Measurements from ENCODE around the gene IMPDH1.
A peak's percentile ranks its signal among the peaks of the same experiment; 100 is the strongest.

Gene IMPDH1

DNA sequence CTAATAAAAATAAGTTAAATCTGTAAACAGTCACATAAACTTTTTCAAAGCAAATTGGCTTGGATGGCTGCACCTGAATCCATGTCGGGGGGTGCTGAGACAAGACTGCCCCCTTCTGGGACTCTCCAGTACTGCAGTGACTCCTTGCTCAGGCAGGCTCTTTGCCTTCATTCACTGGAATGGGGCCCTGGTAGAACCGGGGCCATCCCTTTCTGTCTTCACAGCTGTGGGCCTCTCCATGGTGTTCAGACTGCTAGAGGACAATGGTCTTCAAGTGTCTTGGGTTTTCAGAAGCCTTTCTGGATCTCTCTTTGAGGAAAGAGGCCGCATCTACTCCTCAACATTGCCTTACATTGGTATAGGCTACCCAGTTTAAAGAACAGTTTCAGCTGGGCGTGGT is 16.1 kb upstream of the IMPDH1 start:
- no peak overlapping the region for H2AFZ ChIP-seq (ENCODE audit: low read depth, low read length)
- H2BK12ac ChIP-seq (ENCODE audit: low read length in 2 of 2): no peak overlapping the region
- no peak overlapping the region for H3K27ac ChIP-seq (ENCODE audit: low read length, poor library complexity, severe bottlenecking)
- no peak overlapping the region for H3K4me2 ChIP-seq (ENCODE audit: low read length, poor library complexity, severe bottlenecking)
- H3K18ac ChIP-seq (ENCODE audit: low read depth in 1 of 2, low read length in 2 of 2): no peak overlapping the region
- no peak overlapping the region for H2BK15ac ChIP-seq (ENCODE audit: low read depth, poor library complexity, severe bottlenecking)
- no peak overlapping the region for H3K4ac ChIP-seq (ENCODE audit: low read depth in 1 of 2, low read length in 2 of 2)
- H4K91ac ChIP-seq (ENCODE audit: low read length): no peak overlapping the region
- H3K9ac ChIP-seq (ENCODE audit: low read length): no peak overlapping the region
- H2BK120ac ChIP-seq (ENCODE audit: low read depth, low read length): no peak overlapping the region
- H2AK5ac ChIP-seq (ENCODE audit: low read length, severe bottlenecking): no peak overlapping the region
- peaks cover 6% of the 10 kb centered on the region for H3K4me1 ChIP-seq (ENCODE audit: control insufficient read depth, insufficient read depth, low read depth, low read length)
- WGBS: 45% methylated on average over 4 of the region's 4 CpGs
- no peaks in the 10 kb centered on the region for H3K36me3 ChIP-seq (ENCODE audit: control insufficient read depth in 1 of 2, insufficient read depth in 2 of 2, low read depth in 1 of 2, low read length in 2 of 2)
- no peak overlapping the region for H3K23ac ChIP-seq (ENCODE audit: low read length in 2 of 2)
- no peak overlapping the region for H2BK5ac ChIP-seq (ENCODE audit: low read depth, low read length, poor library complexity, severe bottlenecking)
- no peak overlapping the region for H4K8ac ChIP-seq (ENCODE audit: low read length)
- H3K79me1 ChIP-seq (replicated peaks; ENCODE audit: low read length, poor library complexity, severe bottlenecking): no peaks in the 10 kb centered on the region
- H3K9me3 ChIP-seq (ENCODE audit: control insufficient read depth, low read length): no peaks in the 10 kb centered on the region
- peaks cover 5 to 11% of the 10 kb centered on the region in 2 experiments for H3K27me3 ChIP-seq (ENCODE audit: control insufficient read depth in 1 of 2, insufficient read depth in 1 of 2, low read length in 2 of 2)
- H3K14ac ChIP-seq (ENCODE audit: low read length in 2 of 2): no peak overlapping the region
- no peak overlapping the region for H3K4me3 ChIP-seq (ENCODE audit: insufficient read depth in 1 of 2, low read depth in 1 of 2, low read length in 2 of 2)
- DNase-seq: peak; percentile 63

DNA sequence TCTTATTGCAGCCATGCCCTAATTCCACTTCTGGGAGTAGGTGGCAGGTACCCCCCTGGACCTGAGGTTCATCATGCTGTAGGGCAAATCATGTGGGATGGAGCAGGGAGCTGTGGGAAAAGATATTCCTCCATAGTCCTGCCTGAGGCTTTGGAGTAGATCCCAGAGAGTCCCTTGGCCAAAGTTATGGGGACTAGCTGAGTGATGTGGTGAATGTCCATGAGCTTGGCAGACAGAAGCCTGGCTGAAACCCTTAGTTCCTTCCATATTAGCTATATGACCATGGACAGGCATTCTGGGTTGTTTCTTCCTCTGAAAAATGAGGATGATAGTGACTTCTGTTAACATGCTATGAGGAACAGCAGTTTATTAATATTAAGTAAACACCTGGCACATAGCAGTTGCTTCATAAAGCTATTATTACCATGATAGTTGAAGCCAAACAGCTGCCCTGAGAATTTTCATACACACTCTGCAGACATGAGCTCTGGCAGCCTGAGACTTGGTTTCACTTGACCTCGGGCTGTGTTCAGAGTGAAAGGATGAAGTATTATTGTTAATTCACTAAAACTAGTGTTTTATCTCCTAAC is 15.0 kb upstream of the IMPDH1 start:
- no peak overlapping the region for H3K9ac ChIP-seq (ENCODE audit: low read length)
- no peaks in the 10 kb centered on the region for H3K9me3 ChIP-seq (ENCODE audit: control insufficient read depth, low read length)
- H3K27ac ChIP-seq (ENCODE audit: low read length, poor library complexity, severe bottlenecking): no peak overlapping the region
- no peak overlapping the region for H2BK5ac ChIP-seq (ENCODE audit: low read depth, low read length, poor library complexity, severe bottlenecking)
- H3K18ac ChIP-seq (ENCODE audit: low read depth in 1 of 2, low read length in 2 of 2): no peak overlapping the region
- no peak overlapping the region for H2AK5ac ChIP-seq (ENCODE audit: low read length, severe bottlenecking)
- H3K4ac ChIP-seq (ENCODE audit: low read depth in 1 of 2, low read length in 2 of 2): no peak overlapping the region
- no peak overlapping the region for H3K4me3 ChIP-seq (ENCODE audit: insufficient read depth in 1 of 2, low read depth in 1 of 2, low read length in 2 of 2)
- H4K8ac ChIP-seq (ENCODE audit: low read length): no peak overlapping the region
- no peak overlapping the region for H2BK120ac ChIP-seq (ENCODE audit: low read depth, low read length)
- WGBS: no CpG with 5 or more reads among the region's 1 CpG
- no peaks in the 10 kb centered on the region for H3K79me1 ChIP-seq (replicated peaks; ENCODE audit: low read length, poor library complexity, severe bottlenecking)
- H4K91ac ChIP-seq (ENCODE audit: low read length): no peak overlapping the region
- peaks cover 5% of the 10 kb centered on the region in 2 experiments for H3K27me3 ChIP-seq (ENCODE audit: control insufficient read depth in 1 of 2, insufficient read depth in 1 of 2, low read length in 2 of 2)
- H3K36me3 ChIP-seq (ENCODE audit: control insufficient read depth in 1 of 2, insufficient read depth in 2 of 2, low read depth in 1 of 2, low read length in 2 of 2): no peaks in the 10 kb centered on the region
- no peak overlapping the region for H2BK15ac ChIP-seq (ENCODE audit: low read depth, poor library complexity, severe bottlenecking)
- no peak for DNase-seq
- no peak overlapping the region for H3K23ac ChIP-seq (ENCODE audit: low read length in 2 of 2)
- H3K4me2 ChIP-seq (ENCODE audit: low read length, poor library complexity, severe bottlenecking): no peak overlapping the region
- no peak overlapping the region for H2AFZ ChIP-seq (ENCODE audit: low read depth, low read length)
- H2BK12ac ChIP-seq (ENCODE audit: low read length in 2 of 2): no peak overlapping the region
- no peak overlapping the region for H3K14ac ChIP-seq (ENCODE audit: low read length in 2 of 2)
- peaks cover 9% of the 10 kb centered on the region for H3K4me1 ChIP-seq (ENCODE audit: control insufficient read depth, insufficient read depth, low read depth, low read length)

DNA sequence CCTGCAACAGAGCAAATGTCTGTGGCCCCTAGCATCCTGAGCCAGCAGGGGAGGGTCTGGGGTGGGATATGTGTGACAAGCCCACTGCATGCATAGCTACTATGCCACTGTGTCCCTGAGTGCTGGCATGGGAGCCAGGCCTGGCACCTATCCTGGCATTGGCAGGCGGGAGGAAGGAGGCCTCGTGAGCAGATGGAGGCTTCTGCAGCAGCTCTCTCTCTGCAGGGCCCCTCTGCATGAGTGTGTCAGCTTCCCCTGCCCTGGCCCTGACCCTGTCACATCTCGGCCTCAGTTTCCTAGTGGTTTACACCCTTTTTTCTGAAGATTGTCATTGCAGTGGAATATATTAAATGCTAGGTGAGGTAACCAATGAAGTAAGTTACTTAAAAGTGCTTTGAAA is 13.1 kb upstream of the IMPDH1 start:
- H3K9me3 ChIP-seq (ENCODE audit: control insufficient read depth, low read length): no peaks in the 10 kb centered on the region
- H3K4me3 ChIP-seq (ENCODE audit: insufficient read depth in 1 of 2, low read depth in 1 of 2, low read length in 2 of 2): no peak overlapping the region
- peaks cover 9% of the 10 kb centered on the region for H3K4me1 ChIP-seq (ENCODE audit: control insufficient read depth, insufficient read depth, low read depth, low read length)
- DNase-seq: no peak
- no peak overlapping the region for H3K14ac ChIP-seq (ENCODE audit: low read length in 2 of 2)
- no peaks in the 10 kb centered on the region for H3K79me1 ChIP-seq (replicated peaks; ENCODE audit: low read length, poor library complexity, severe bottlenecking)
- H4K8ac ChIP-seq (ENCODE audit: low read length): no peak overlapping the region
- no peak overlapping the region for H2AK5ac ChIP-seq (ENCODE audit: low read length, severe bottlenecking)
- H2AFZ ChIP-seq (ENCODE audit: low read depth, low read length): no peak overlapping the region
- no peak overlapping the region for H3K4me2 ChIP-seq (ENCODE audit: low read length, poor library complexity, severe bottlenecking)
- H4K91ac ChIP-seq (ENCODE audit: low read length): no peak overlapping the region
- H3K36me3 ChIP-seq (ENCODE audit: control insufficient read depth in 1 of 2, insufficient read depth in 2 of 2, low read depth in 1 of 2, low read length in 2 of 2): no peaks in the 10 kb centered on the region
- no peak overlapping the region for H3K4ac ChIP-seq (ENCODE audit: low read depth in 1 of 2, low read length in 2 of 2)
- no peak overlapping the region for H2BK5ac ChIP-seq (ENCODE audit: low read depth, low read length, poor library complexity, severe bottlenecking)
- 86% methylated on average over 2 of the region's 3 CpGs for WGBS
- no peak overlapping the region for H3K27ac ChIP-seq (ENCODE audit: low read length, poor library complexity, severe bottlenecking)
- H3K27me3 ChIP-seq (ENCODE audit: control insufficient read depth in 1 of 2, insufficient read depth in 1 of 2, low read length in 2 of 2): peaks cover 3 to 5% of the 10 kb centered on the region in 2 experiments
- H3K18ac ChIP-seq (ENCODE audit: low read depth in 1 of 2, low read length in 2 of 2): no peak overlapping the region
- H2BK12ac ChIP-seq (ENCODE audit: low read length in 2 of 2): no peak overlapping the region
- H2BK15ac ChIP-seq (ENCODE audit: low read depth, poor library complexity, severe bottlenecking): no peak overlapping the region
- no peak overlapping the region for H2BK120ac ChIP-seq (ENCODE audit: low read depth, low read length)
- no peak overlapping the region for H3K9ac ChIP-seq (ENCODE audit: low read length)
- H3K23ac ChIP-seq (ENCODE audit: low read length in 2 of 2): no peak overlapping the region

DNA sequence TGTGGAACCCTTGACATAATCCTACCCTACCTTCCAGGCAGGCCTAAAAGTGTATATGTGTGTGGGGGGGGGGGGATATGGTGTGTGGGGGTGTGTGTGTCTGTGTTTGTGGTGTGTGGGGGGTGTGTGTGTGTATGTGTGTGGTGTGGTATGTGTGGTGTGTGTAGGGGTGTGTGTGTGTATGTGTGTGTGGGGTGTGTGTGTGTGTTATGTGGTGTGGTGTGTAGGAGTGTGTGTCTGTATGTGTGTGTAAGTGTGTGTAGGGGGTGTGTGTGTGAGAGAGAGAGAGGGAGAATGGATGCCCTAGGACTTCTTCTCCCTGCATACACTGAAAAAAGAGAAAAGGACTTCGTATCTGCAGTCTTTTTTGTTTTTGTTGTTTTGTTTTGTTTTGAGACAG is 12.3 kb upstream of the IMPDH1 start:
- Histone ChIP-seq H3K4ac (ENCODE audit: low read depth in 1 of 2, low read length in 2 of 2) (no peak overlapping the region), H2AK5ac (ENCODE audit: low read length, severe bottlenecking) (no peak overlapping the region), H4K91ac (ENCODE audit: low read length) (no peak overlapping the region), H3K27ac (ENCODE audit: low read length, poor library complexity, severe bottlenecking) (no peak overlapping the region), H2BK12ac (ENCODE audit: low read length in 2 of 2) (no peak overlapping the region), H3K79me1 (replicated peaks; ENCODE audit: low read length, poor library complexity, severe bottlenecking) (no peaks in the 10 kb centered on the region), H3K9ac (ENCODE audit: low read length) (no peak overlapping the region), H3K36me3 (ENCODE audit: control insufficient read depth in 1 of 2, insufficient read depth in 2 of 2, low read depth in 1 of 2, low read length in 2 of 2) (no peaks in the 10 kb centered on the region), H2AFZ (ENCODE audit: low read depth, low read length) (no peak overlapping the region), H4K8ac (ENCODE audit: low read length) (no peak overlapping the region), H3K23ac (ENCODE audit: low read length in 2 of 2) (no peak overlapping the region), H3K4me2 (ENCODE audit: low read length, poor library complexity, severe bottlenecking) (no peak overlapping the region), H3K14ac (ENCODE audit: low read length in 2 of 2) (no peak overlapping the region), H2BK15ac (ENCODE audit: low read depth, poor library complexity, severe bottlenecking) (no peak overlapping the region), H2BK120ac (ENCODE audit: low read depth, low read length) (no peak overlapping the region), H3K18ac (ENCODE audit: low read depth in 1 of 2, low read length in 2 of 2) (no peak overlapping the region), H3K9me3 (ENCODE audit: control insufficient read depth, low read length) (no peaks in the 10 kb centered on the region), H3K27me3 (ENCODE audit: control insufficient read depth in 1 of 2, insufficient read depth in 1 of 2, low read length in 2 of 2) (peaks cover 3 to 5% of the 10 kb centered on the region in 2 experiments), H3K4me3 (ENCODE audit: insufficient read depth in 1 of 2, low read depth in 1 of 2, low read length in 2 of 2) (no peak overlapping the region), H2BK5ac (ENCODE audit: low read depth, low read length, poor library complexity, severe bottlenecking) (no peak overlapping the region), H3K4me1 (ENCODE audit: control insufficient read depth, insufficient read depth, low read depth, low read length) (peaks cover 9% of the 10 kb centered on the region)
- no CpG with 5 or more reads among the region's 1 CpG for WGBS
- DNase-seq: no peak

Measured in mesenchymal stem cell (in vitro differentiated cells and primary cell).